ENCODE results near the gene EPS15. TPM values are rescaled to one million over a fixed set of nuclear protein-coding genes. Genes with fewer than 3 reads are reported as not detected.

The EPS15 gene
- total and polyA plus RNA-seq, 2 donors from 2014 or later, result 17.5 to 91.3 TPM

- Histone ChIP-seq H3K4me3 (ENCODE audit: low read length in 3 of 3) (no peak overlapping the region), H3K4me1 (ENCODE audit: control insufficient read depth in 2 of 3, insufficient read depth in 2 of 3, low read depth in 1 of 3, low read length in 3 of 3) (peaks cover 0 to 14% (median 10%) of the 10 kb centered on the region in 3 donors), H3K9ac (ENCODE audit: low read length in 3 of 3) (no peak overlapping the region), H3K27ac (ENCODE audit: low read depth in 2 of 2, low read length in 2 of 2) (no peak overlapping the region), H3K9me3 (ENCODE audit: control insufficient read depth in 2 of 3, insufficient read depth in 1 of 3, low read length in 3 of 3) (no peaks in the 10 kb centered on the region), H3K27me3 (ENCODE audit: control insufficient read depth, insufficient read depth, low read length) (no peaks in the 10 kb centered on the region), H3K36me3 (ENCODE audit: control insufficient read depth in 2 of 3, insufficient read depth in 3 of 3, low read length in 3 of 3) (no peaks in the 10 kb centered on the region)
- intact Hi-C loops (cut with DNase I), result no loop called here
- no peak for DNase-seq
- TF ChIP-seq CTCF (IDR thresholded peaks at IDR 0.05; ENCODE audit: borderline replicate concordance, extremely low read depth, insufficient read depth), result no peak
- no peak for FAIRE-seq
Observed at GRCh38 chr1:51320967-51321923, 197.8 kb downstream of the EPS15 start.

- no peak for TF ChIP-seq CTCF (IDR thresholded peaks at IDR 0.05; ENCODE audit: borderline replicate concordance, extremely low read depth, insufficient read depth)
- no peak for DNase-seq
- FAIRE-seq, result no peak
- H3K36me3 ChIP-seq (ENCODE audit: control insufficient read depth in 2 of 3, insufficient read depth in 3 of 3, low read length in 3 of 3), result no peaks in the 10 kb centered on the region
- intact Hi-C loops (cut with DNase I), result no loop called here
- H3K27ac ChIP-seq (ENCODE audit: low read depth in 2 of 2, low read length in 2 of 2), result no peak overlapping the region
- no peak overlapping the region for H3K9ac ChIP-seq (ENCODE audit: low read length in 3 of 3)
- no peaks in the 10 kb centered on the region for H3K27me3 ChIP-seq (ENCODE audit: control insufficient read depth, insufficient read depth, low read length)
- no peaks in the 10 kb centered on the region for H3K9me3 ChIP-seq (ENCODE audit: control insufficient read depth in 2 of 3, insufficient read depth in 1 of 3, low read length in 3 of 3)
- peaks cover 0 to 21% (median 17%) of the 10 kb centered on the region in 3 donors for H3K4me1 ChIP-seq (ENCODE audit: control insufficient read depth in 2 of 3, insufficient read depth in 2 of 3, low read depth in 1 of 3, low read length in 3 of 3)
- no peak overlapping the region for H3K4me3 ChIP-seq (ENCODE audit: low read length in 3 of 3)
Observed at GRCh38 chr1:51317798-51318197, 201.3 kb downstream of the EPS15 start.

- peaks cover 0 to 23% (median 17%) of the 10 kb centered on the region in 3 donors for H3K4me1 ChIP-seq (ENCODE audit: control insufficient read depth in 2 of 3, insufficient read depth in 2 of 3, low read depth in 1 of 3, low read length in 3 of 3)
- peak overlapping the region; percentile 14 to 57 for H3K27ac ChIP-seq (ENCODE audit: low read depth in 2 of 2, low read length in 2 of 2)
- no peaks in the 10 kb centered on the region for H3K9me3 ChIP-seq (ENCODE audit: control insufficient read depth in 2 of 3, insufficient read depth in 1 of 3, low read length in 3 of 3)
- no peak overlapping the region for H3K4me3 ChIP-seq (ENCODE audit: low read length in 3 of 3)
- no peaks in the 10 kb centered on the region for H3K27me3 ChIP-seq (ENCODE audit: control insufficient read depth, insufficient read depth, low read length)
- intact Hi-C loops (cut with DNase I), result no loop called here
- DNase-seq, result peak in 2 of 5 donors; percentile 36 to 50
- FAIRE-seq, result no peak
- no peaks in the 10 kb centered on the region for H3K36me3 ChIP-seq (ENCODE audit: control insufficient read depth in 2 of 3, insufficient read depth in 3 of 3, low read length in 3 of 3)
- no peak for TF ChIP-seq CTCF (IDR thresholded peaks at IDR 0.05; ENCODE audit: borderline replicate concordance, extremely low read depth, insufficient read depth)
- H3K9ac ChIP-seq (ENCODE audit: low read length in 3 of 3), result peak overlapping the region in 1 of 3 donors; percentile 26
Observed at GRCh38 chr1:51316846-51317120, 202.3 kb downstream of the EPS15 start.
